ENCODE measurements around the gene SIRT7. TPM values are rescaled to one million over a fixed set of nuclear protein-coding genes. Genes with fewer than 3 reads are reported as not detected.

SIRT7 gene
- polyA plus RNA-seq, 1 experiment, result 8.4 TPM

GRCh38 chr17:81959362-81960129, 41.6 kb upstream of the SIRT7 start:
- no peak for DNase-seq (ENCODE audit: low read depth)
- Histone ChIP-seq H3K36me3 (ENCODE audit: control insufficient read depth, insufficient read depth, low read length) (no peaks in the 10 kb centered on the region), H3K4me3 (ENCODE audit: low read depth, low read length) (peak overlapping the region; percentile 23; the same call in 1 of the 2 replicates), H3K27me3 (ENCODE audit: control insufficient read depth, insufficient read depth, low read length) (peaks cover 22% of the 10 kb centered on the region)
- CTCF ChIA-PET, result interaction anchor here (0.5 to 3.0 kb wide), 37 partner anchors 9 to 197 kb away, joined by 3 to 218 read pairs (median 7); partner anchors contain the start of genes CENPX, DCXR, LRRC45 and MAFG
- POLR2A ChIA-PET, result no interaction called here
- peak; percentile 27; the same call in 1 of the 2 replicates for TF ChIP-seq CTCF (IDR thresholded peaks at IDR 0.05; ENCODE audit: insufficient read depth, low read depth, low read length)

GRCh38 chr17:81958633-81959342, 40.8 kb upstream of the SIRT7 start:
- CTCF ChIA-PET, result interaction anchor here (0.6 to 7.9 kb wide), 34 partner anchors 9 to 198 kb away, joined by 3 to 218 read pairs (median 8); partner anchors contain the start of genes CENPX, DCXR, LRRC45 and MAFG
- H3K36me3 ChIP-seq (ENCODE audit: control insufficient read depth, insufficient read depth, low read length), result no peaks in the 10 kb centered on the region
- H3K4me3 ChIP-seq (ENCODE audit: low read depth, low read length), result no peak overlapping the region
- TF ChIP-seq CTCF (IDR thresholded peaks at IDR 0.05; ENCODE audit: insufficient read depth, low read depth, low read length), result no peak
- DNase-seq (ENCODE audit: low read depth), result no peak
- POLR2A ChIA-PET, result no interaction called here
- H3K27me3 ChIP-seq (ENCODE audit: control insufficient read depth, insufficient read depth, low read length), result peaks cover 20% of the 10 kb centered on the region

- ChIA-PET CTCF (interaction anchor here (0.8 to 7.9 kb wide), 3 partner anchors 55 to 80 kb away, joined by 3 to 54 read pairs (median 3); partner anchors contain the start of genes CENPX, DCXR and LRRC45), POLR2A (no interaction called here)
- Histone ChIP-seq H3K36me3 (ENCODE audit: control insufficient read depth, insufficient read depth, low read length) (no peaks in the 10 kb centered on the region), H3K27me3 (ENCODE audit: control insufficient read depth, insufficient read depth, low read length) (peaks cover 18% of the 10 kb centered on the region), H3K4me3 (ENCODE audit: low read depth, low read length) (no peak overlapping the region)
- no peak for TF ChIP-seq CTCF (IDR thresholded peaks at IDR 0.05; ENCODE audit: insufficient read depth, low read depth, low read length)
- DNase-seq (ENCODE audit: low read depth), result no peak
These were observed 39.9 kb upstream of the SIRT7 start for GRCh38 chr17:81957691-81958432.

- Histone ChIP-seq H3K4me3 (ENCODE audit: low read depth, low read length) (no peak overlapping the region), H3K36me3 (ENCODE audit: control insufficient read depth, insufficient read depth, low read length) (no peaks in the 10 kb centered on the region), H3K27me3 (ENCODE audit: control insufficient read depth, insufficient read depth, low read length) (peaks cover 12% of the 10 kb centered on the region; the same call in 1 of the 2 replicates)
- ChIA-PET POLR2A (no interaction called here), CTCF (interaction anchor here (1.5 to 7.9 kb wide), 2 partner anchors 56 to 64 kb away, joined by 3 to 54 read pairs; partner anchors contain the start of genes CENPX and LRRC45)
- TF ChIP-seq CTCF (IDR thresholded peaks at IDR 0.05; ENCODE audit: insufficient read depth, low read depth, low read length), result no peak
- DNase-seq (ENCODE audit: low read depth), result no peak
These were observed 38.9 kb upstream of the SIRT7 start for GRCh38 chr17:81956607-81957589.

Data from BJ (cell line).